NOMO-1 (cell line): ENCODE data around the gene PSME1.

Experiments used
- DNase-seq, 2 experiments: peaks; one replicate each; lab custom pipeline; 2025; ENCODE audit not compliant: unreplicated experiment in 2 of 2; lab: John Stamatoyannopoulos, UW

PSME1 gene

GRCh38 chr14:24127673-24128072, 8.3 kb upstream of the PSME1 start:
- no peak for DNase-seq

GRCh38 chr14:24129410-24129998, 6.5 kb upstream of the PSME1 start:
- no peak for DNase-seq

- peak; percentile 22 to 75 for DNase-seq
Observed at GRCh38 chr14:24130380-24130716, 5.6 kb upstream of the PSME1 start, which contains the start of gene FITM1. FITM1 (plus strand) TSS chr14:24130659; CDS start chr14:24131564, 905 bp downstream.

GRCh38 chr14:24130717-24131548, 5.1 kb upstream of the PSME1 start:
- DNase-seq = no peak

GRCh38 chr14:24131549-24131966, 4.4 kb upstream of the PSME1 start:
- no peak for DNase-seq

- DNase-seq = no peak
Observed at GRCh38 chr14:24132061-24132685, 3.8 kb upstream of the PSME1 start.

GRCh38 chr14:24132976-24133375, 3.0 kb upstream of the PSME1 start:
- DNase-seq = no peak

- no peak for DNase-seq
Observed at GRCh38 chr14:24133735-24134134, 2.3 kb upstream of the PSME1 start.

- DNase-seq = no peak
Observed at GRCh38 chr14:24135584-24135833, 485 bp upstream of the PSME1 start.

GRCh38 chr14:24136684-24137528, 912 bp downstream of the PSME1 start:
- DNase-seq = no peak

- no peak for DNase-seq
Observed at GRCh38 chr14:24137529-24138395, 1.8 kb downstream of the PSME1 start.

- no peak for DNase-seq
Observed at GRCh38 chr14:24138396-24139271, 2.6 kb downstream of the PSME1 start.

GRCh38 chr14:24139272-24139934, 3.4 kb downstream of the PSME1 start:
- DNase-seq = no peak

GRCh38 chr14:24141097-24141880, 5.3 kb downstream of the PSME1 start, which contains the start of gene EMC9:
EMC9 (minus strand) TSS chr14:24141591; CDS start chr14:24141304, 287 bp downstream.
- DNase-seq = peak; percentile 98

- no peak for DNase-seq
Observed at GRCh38 chr14:24143511-24143910, 7.5 kb downstream of the PSME1 start.

GRCh38 chr14:24144451-24144850, 8.5 kb downstream of the PSME1 start:
- DNase-seq = no peak

- DNase-seq = no peak
Observed at GRCh38 chr14:24145219-24145618, 9.2 kb downstream of the PSME1 start.
